Endothelial cell of umbilical vein (primary cell): Measurements from ENCODE around the gene PSMC3. TPM values are rescaled to one million over a fixed set of nuclear protein-coding genes. Genes with fewer than 3 reads are reported as not detected.
A peak's percentile ranks its signal among the peaks of the same experiment; 100 is the strongest.

Experiments
- BruUV-seq: library from RNA; stranded (reverse); fragments of 400-500 nt; replicated peaks from 2 replicates; lab custom pipeline; 2021; lab: Mats Ljungman, UMichigan
- CTCF ChIA-PET: fragments of 300-600, 350-600 bp; sonication (Branson Sonifier 250); formaldehyde crosslinking; loops from one replicate; lab custom pipeline; 2021; ENCODE audit warnings: antibody characterized with exemption, inconsistent platforms; lab: Charles Lee
- POLR2A ChIA-PET: fragments of 300-600, 350-600 bp; sonication (Branson Sonifier 250); formaldehyde crosslinking; loops from one replicate; lab custom pipeline; 2021; ENCODE audit warnings: antibody characterized with exemption, inconsistent platforms; lab: Charles Lee
- DNase-seq: peaks from one replicate; pipeline ENCODE4 v3.0.0-alpha.2; 2011; ENCODE audit warnings: low read depth, low spot score
- FAIRE-seq: peaks from 2 replicates; lab custom pipeline; 2011; peaks lifted over from hg19 to GRCh38; lab: Jason Lieb, UNC
- H2AFZ ChIP-seq: 2 replicates; pipeline ENCODE4 v1.6.0; 2012; ENCODE audit warnings: low read depth, low read length, control low read depth, inconsistent platforms
- H3K27ac ChIP-seq: 2 replicates; pipeline ENCODE4 v1.5.1; 2011; ENCODE audit warnings: low read depth, mild to moderate bottlenecking, control low read depth, low read length, moderate library complexity; ENCODE audit not compliant: insufficient read depth
- H3K27me3 ChIP-seq, 2 experiments: 2 replicates each; pipeline versions ENCODE4 v1.6.0 to v1.6.1; 2011; ENCODE audit warnings: low read length in 2 of 2, mixed read lengths in 1 of 2; ENCODE audit not compliant: control insufficient read depth in 2 of 2, insufficient read depth in 2 of 2
- H3K36me3 ChIP-seq, 2 experiments: 2 replicates in 1 of 2; 3 replicates in 1 of 2; pipeline ENCODE4 v1.5.1; 2011; ENCODE audit warnings: low read length in 2 of 2, mild to moderate bottlenecking in 1 of 2, moderate library complexity in 1 of 2; ENCODE audit not compliant: control insufficient read depth in 2 of 2, insufficient read depth in 2 of 2; ENCODE audit errors: extremely low read depth in 1 of 2
- H3K4me1 ChIP-seq: 3 replicates; pipeline ENCODE4 v1.5.1; 2011; ENCODE audit warnings: mild to moderate bottlenecking, low read length; ENCODE audit not compliant: control insufficient read depth, insufficient read depth; ENCODE audit errors: extremely low read depth
- H3K4me2 ChIP-seq: 2 replicates; pipeline ENCODE4 v1.6.1; 2011; ENCODE audit warnings: low read length, control low read depth, mixed read lengths; ENCODE audit not compliant: insufficient read depth
- H3K4me3 ChIP-seq, 3 experiments: fragments of 200-600 bp in 1 of 3; sonication (generic), shearing (Covaris generic) in 1 of 3; replicated peaks in 1 of 3; 2 replicates each; pipeline ENCODE4 v1.5.1; 2011 to 2016; ENCODE audit warnings: control low read depth in 3 of 3, low read length in 3 of 3, mild to moderate bottlenecking in 2 of 3, inconsistent platforms in 1 of 3, low read depth in 1 of 3, moderate library complexity in 1 of 3; ENCODE audit not compliant: insufficient read depth in 1 of 3
- H3K79me2 ChIP-seq: 2 replicates; pipeline ENCODE4 v1.6.0; 2012; ENCODE audit warnings: low read length, inconsistent platforms; ENCODE audit not compliant: control insufficient read depth, insufficient read depth
- H3K9ac ChIP-seq: replicated peaks from 2 replicates; pipeline ENCODE3; 2011; ENCODE audit warnings: low read length, control low read depth; ENCODE audit not compliant: insufficient read depth; ENCODE audit errors: extremely low read depth
- H3K9me1 ChIP-seq: replicated peaks from 3 replicates; pipeline ENCODE4 v1.6.0; 2011; ENCODE audit warnings: mild to moderate bottlenecking, low read length; ENCODE audit not compliant: control insufficient read depth, insufficient read depth; ENCODE audit errors: extremely low read depth
- H3K9me3 ChIP-seq: replicated peaks from 2 replicates; pipeline ENCODE4 v1.5.1; 2012; ENCODE audit warnings: low read length, inconsistent platforms; ENCODE audit not compliant: control insufficient read depth, insufficient read depth
- H4K20me1 ChIP-seq: replicated peaks from 2 replicates; pipeline ENCODE3; 2011; ENCODE audit warnings: mild to moderate bottlenecking, low read length; ENCODE audit not compliant: control insufficient read depth, insufficient read depth; ENCODE audit errors: extremely low read depth
- EZH2 ChIP-seq: IDR thresholded peaks from 2 replicates; pipeline ENCODE4 v1.6.1; 2012; ENCODE audit warnings: borderline replicate concordance, low read depth, mild to moderate bottlenecking, moderate library complexity, low read length, inconsistent platforms; ENCODE audit not compliant: severe bottlenecking
- FOS ChIP-seq: IDR thresholded peaks from 2 replicates; pipeline ENCODE4 v1.6.1; 2011; ENCODE audit warnings: mild to moderate bottlenecking, low read length, moderate library complexity, borderline replicate concordance; ENCODE audit not compliant: insufficient read depth
- GATA2 ChIP-seq: IDR thresholded peaks from 2 replicates; pipeline ENCODE4 v1.7.0; 2011; ENCODE audit warnings: low read depth, mild to moderate bottlenecking, moderate library complexity, mixed read lengths, low read length; ENCODE audit not compliant: insufficient read length, insufficient read depth
- JUN ChIP-seq: IDR thresholded peaks from 2 replicates; pipeline ENCODE4 v1.6.1; 2011; ENCODE audit warnings: borderline replicate concordance, low read depth; ENCODE audit not compliant: insufficient read length, insufficient read depth
- MYC ChIP-seq: IDR thresholded peaks from one replicate; pipeline ENCODE4 v1.6.1; 2011; ENCODE audit warnings: mild to moderate bottlenecking, low read depth, low read length
- POLR2A ChIP-seq: IDR thresholded peaks from 2 replicates; pipeline ENCODE4 v1.6.1; 2012; ENCODE audit warnings: low read depth, mild to moderate bottlenecking, control low read depth, low read length
- POLR2AphosphoS5 ChIP-seq: IDR thresholded peaks from 2 replicates; pipeline ENCODE4 v1.6.1; 2012; ENCODE audit warnings: low read depth, mild to moderate bottlenecking, control low read depth, low read length, moderate library complexity; ENCODE audit not compliant: insufficient read depth
- dilution Hi-C: fragments of 300-500 bp; cut with MboI; formaldehyde crosslinking; loops from one replicate; pipeline ENCODE4 v1.15.0; 2019; ENCODE audit warnings: low sequenced_read_pairs; ENCODE audit not compliant: extremely low pct_ligation_motif_present
- intact Hi-C: fragments of 100-400 bp; cut with micrococcal nuclease; formaldehyde crosslinking; loops from one replicate; pipeline ENCODE4 v1.10.0; 2022
- polyA plus RNA-seq, 4 experiments: library from polyadenylated mRNA; depleted of rRNA in 3 of 4; stranded (reverse) in 3 of 4; unstranded in 1 of 4; fragments of >200 nt; gene quantifications; 2 replicates each; pipeline versions ENCODE4 v1.2.1 to v1.2.3, GENCODE V29; 2011 to 2012; ENCODE audit warnings: missing spikeins in 1 of 4
- total RNA-seq: library from RNA; stranded (reverse); gene quantifications from 2 replicates; pipeline ENCODE4 v1.2.3, GENCODE V29; 2021
- TF ChIP-seq, protein P1 (sequence below), 2 donors: IDR thresholded peaks; 1 replicate in 1 of 2; 2 replicates in 1 of 2; pipeline ENCODE4 v1.5.1; 2011; ENCODE audit warnings: low read length in 2 of 2, mild to moderate bottlenecking in 2 of 2, moderate library complexity in 2 of 2, control low read depth in 1 of 2, inconsistent platforms in 1 of 2, low read depth in 1 of 2; ENCODE audit not compliant: insufficient read depth in 1 of 2; ENCODE audit errors: extremely low read depth in 1 of 2
- TF ChIP-seq, protein P2 (sequence below): IDR thresholded peaks from 2 replicates; pipeline ENCODE4 v1.6.1; 2011; ENCODE audit not compliant: insufficient read depth, insufficient read length

PSMC3 gene
- total and polyA plus RNA-seq, 2 donors (not counting 3 experiments of a cell fraction or from before 2014, with no cell fraction given) = 179 to 203 TPM

DNA sequence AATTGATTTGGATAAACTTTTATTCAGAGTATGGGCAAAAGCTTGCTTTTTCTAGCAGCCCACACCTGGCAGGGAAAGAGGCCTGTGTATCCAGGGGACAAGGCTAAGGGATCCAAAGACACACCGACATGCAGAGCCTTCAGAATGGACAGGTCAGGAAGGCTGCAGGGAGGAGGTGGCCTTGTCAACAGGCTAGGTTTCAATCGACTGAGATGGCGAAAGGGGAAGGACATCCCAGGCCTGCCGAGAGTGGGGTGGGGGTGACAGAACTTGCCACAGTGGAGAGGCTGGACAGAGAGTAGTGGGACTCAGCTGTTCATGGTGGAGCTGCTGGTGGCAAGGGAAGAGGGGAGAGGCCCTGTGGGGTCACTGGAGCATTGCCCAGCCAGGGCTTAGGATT lies 23.1 kb downstream of the PSMC3 start:
- Histone ChIP-seq H3K79me2 (no peaks in the 10 kb centered on the region), H3K36me3 (no peaks in the 10 kb centered on the region), H3K27ac (no peak overlapping the region), H3K4me3 (no peak overlapping the region), H3K27me3 (no peaks in the 10 kb centered on the region), H3K9ac (no peak overlapping the region), H2AFZ (no peak overlapping the region), H4K20me1 (no peaks in the 10 kb centered on the region), H3K9me3 (no peaks in the 10 kb centered on the region), H3K9me1 (no peaks in the 10 kb centered on the region), H3K4me1 (peaks cover 19% of the 10 kb centered on the region), H3K4me2 (no peak overlapping the region)
- no peak for TF ChIP-seq JUN
- no peak for TF ChIP-seq GATA2
- no peak for TF ChIP-seq EZH2
- BruUV-seq = no TSS peak
- dilution Hi-C loops (no loop called here), intact Hi-C loops (no loop called here)
- FAIRE-seq (no peak), DNase-seq (no peak)
- CTCF ChIA-PET = interaction anchor here (8.2 kb wide), 1 partner anchor 30 kb away, joined by 74 read pairs; no protein-coding TSS in a partner anchor
- POLR2A ChIA-PET = no interaction called here

DNA sequence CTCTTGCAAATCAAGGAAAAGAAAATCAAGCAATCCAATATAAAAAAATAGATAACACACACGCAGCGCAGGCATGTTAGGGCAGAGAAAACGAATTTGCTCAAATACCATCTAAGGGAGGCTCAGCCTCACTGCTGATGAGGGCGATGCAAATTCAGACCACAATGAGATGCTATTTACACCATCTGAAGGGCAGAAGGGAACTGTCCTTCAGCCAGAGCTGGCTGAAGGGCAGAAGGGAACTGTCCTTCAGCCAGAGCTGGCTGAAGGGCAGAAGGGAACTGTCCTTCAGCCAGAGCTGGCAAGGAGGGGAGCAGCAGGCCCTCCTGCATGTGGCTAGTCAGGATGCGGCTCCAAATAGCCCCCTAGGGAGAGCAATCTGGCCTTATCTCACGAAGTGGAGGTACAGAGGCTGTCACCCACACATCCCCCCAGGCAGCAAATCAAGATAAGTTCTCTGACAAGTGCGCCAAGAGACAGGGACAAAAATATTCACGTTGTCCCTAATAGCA lies 25.4 kb downstream of the PSMC3 start:
- Histone ChIP-seq H3K9ac (peak overlapping the region; percentile 11), H3K79me2 (no peaks in the 10 kb centered on the region), H3K9me1 (no peaks in the 10 kb centered on the region), H3K27ac (no peak overlapping the region), H3K9me3 (no peaks in the 10 kb centered on the region), H3K4me2 (no peak overlapping the region), H3K27me3 (no peaks in the 10 kb centered on the region), H3K36me3 (no peaks in the 10 kb centered on the region), H3K4me3 (no peak overlapping the region), H3K4me1 (peaks cover 10% of the 10 kb centered on the region), H2AFZ (no peak overlapping the region), H4K20me1 (no peaks in the 10 kb centered on the region)
- TF ChIP-seq POLR2A (no peak), FOS (no peak), EZH2 (no peak), POLR2AphosphoS5 (no peak), MYC (no peak), GATA2 (no peak)
- TF ChIP-seq, protein P1, sequence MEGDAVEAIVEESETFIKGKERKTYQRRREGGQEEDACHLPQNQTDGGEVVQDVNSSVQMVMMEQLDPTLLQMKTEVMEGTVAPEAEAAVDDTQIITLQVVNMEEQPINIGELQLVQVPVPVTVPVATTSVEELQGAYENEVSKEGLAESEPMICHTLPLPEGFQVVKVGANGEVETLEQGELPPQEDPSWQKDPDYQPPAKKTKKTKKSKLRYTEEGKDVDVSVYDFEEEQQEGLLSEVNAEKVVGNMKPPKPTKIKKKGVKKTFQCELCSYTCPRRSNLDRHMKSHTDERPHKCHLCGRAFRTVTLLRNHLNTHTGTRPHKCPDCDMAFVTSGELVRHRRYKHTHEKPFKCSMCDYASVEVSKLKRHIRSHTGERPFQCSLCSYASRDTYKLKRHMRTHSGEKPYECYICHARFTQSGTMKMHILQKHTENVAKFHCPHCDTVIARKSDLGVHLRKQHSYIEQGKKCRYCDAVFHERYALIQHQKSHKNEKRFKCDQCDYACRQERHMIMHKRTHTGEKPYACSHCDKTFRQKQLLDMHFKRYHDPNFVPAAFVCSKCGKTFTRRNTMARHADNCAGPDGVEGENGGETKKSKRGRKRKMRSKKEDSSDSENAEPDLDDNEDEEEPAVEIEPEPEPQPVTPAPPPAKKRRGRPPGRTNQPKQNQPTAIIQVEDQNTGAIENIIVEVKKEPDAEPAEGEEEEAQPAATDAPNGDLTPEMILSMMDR (IDR thresholded peaks at IDR 0.05; ENCODE audit: extremely low read depth in 1 of 2, insufficient read depth in 1 of 2, low read depth in 1 of 2, low read length in 2 of 2) = no peak
- TF ChIP-seq, protein P2, sequence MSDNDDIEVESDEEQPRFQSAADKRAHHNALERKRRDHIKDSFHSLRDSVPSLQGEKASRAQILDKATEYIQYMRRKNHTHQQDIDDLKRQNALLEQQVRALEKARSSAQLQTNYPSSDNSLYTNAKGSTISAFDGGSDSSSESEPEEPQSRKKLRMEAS = no peak
- dilution Hi-C loops = no loop called here
- intact Hi-C loops = no loop called here
- POLR2A ChIA-PET = no interaction called here
- FAIRE-seq (peak; percentile 4), DNase-seq (no peak)
- CTCF ChIA-PET = interaction anchor here (0.5 to 8.2 kb wide), 3 partner anchors 11 to 1104 kb away, joined by 3 to 74 read pairs (median 8); no protein-coding TSS in a partner anchor
- BruUV-seq = no TSS peak
